Activated CD4-positive, alpha-beta T cell treated with anti-CD3 and anti-CD28 coated beads, Interleukin-2, Interleukin-4, amounts not matched to agents 100 ng/mL and 50 ng/mL, durations not matched to agents 16 hours and 8 hours (primary cell): Measurements from ENCODE around the gene CRADD.
"Not testable (repeated sequence)": the region's sequence is repeated elsewhere in the genome, so short reads cannot be mapped to it uniquely, and the experiment has no call there.

Source experiments
- DNase-seq: peaks from one replicate; pipeline ENCODE4 v3.0.0-alpha.2; 2020; ENCODE audit warnings: low spot score

Gene CRADD

DNA sequence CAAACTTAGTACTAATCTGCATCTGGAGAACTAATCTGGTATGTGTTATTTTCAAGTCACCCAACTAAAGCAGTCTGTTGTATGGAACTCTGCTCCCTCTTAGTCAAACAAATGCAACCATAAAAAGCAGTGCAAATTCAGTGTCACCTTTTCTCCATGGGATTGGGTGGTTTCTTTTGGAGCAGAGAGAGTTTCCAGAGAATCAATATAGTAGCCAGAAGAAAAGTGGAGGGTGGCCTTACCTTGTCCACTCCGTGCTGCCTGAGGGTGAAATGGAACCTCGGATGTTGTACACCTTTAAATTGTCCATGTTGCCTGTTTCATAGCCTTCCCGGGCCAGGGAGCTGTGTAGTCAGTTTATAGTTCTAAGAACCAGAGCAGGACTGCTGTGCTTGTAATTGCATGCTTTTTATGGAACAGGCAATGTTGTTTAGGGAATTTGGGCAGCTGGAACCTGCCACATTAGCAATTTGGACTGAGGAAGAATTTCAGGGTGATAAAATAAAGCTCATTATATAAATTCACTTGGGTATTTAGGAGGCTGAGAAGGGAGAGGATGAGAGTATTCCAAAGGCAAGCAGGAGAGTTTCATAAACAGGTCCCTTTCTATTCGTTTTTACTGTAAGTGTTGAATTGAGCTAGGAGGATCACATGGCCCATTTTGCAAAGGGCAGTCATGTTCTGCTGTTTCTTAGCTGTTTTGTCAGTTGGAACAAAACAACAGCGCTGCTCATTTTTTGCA, 60.5 kb downstream of the CRADD start:
- no peak for DNase-seq

DNA sequence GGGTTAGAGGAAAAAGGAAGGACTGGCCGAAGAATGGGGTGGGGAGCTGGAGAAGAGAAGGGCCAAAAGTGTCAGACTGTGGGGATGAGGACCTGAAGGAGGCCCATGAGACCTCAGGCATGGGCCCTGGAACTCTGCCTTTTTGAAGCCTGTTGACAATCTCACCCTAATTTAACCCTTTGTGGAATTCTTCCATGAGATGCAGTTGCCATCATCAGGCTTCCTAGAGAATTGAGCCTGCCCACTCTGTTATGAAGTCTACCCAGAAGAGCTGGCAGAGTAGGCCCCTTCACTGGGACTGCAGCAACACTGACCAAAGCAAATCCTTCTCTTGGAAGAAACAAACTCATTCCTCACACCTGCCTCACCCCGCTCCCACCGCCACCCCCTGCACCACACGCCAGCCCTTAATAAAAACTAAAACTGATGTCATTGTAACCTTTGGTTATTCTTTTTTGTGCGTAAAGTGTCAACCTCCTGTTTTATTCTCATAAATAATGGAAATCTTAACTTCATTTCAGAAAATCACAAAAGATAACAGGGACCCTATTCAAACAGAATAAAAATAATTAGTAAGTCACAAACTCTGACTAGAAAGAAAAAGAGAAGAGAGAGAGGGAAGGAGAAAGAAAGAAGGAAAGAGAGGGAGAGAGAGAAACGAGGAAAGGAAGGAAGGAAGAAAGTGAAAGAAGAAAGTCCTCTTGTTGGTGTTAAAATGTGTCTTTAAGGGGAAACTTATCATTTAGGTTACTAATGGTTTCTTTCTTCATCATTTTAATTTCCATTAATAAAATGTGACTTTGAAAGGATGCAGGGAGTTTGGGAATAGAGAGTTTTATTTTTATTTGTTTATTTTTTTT, 61.3 kb downstream of the CRADD start:
- no peak for DNase-seq

DNA sequence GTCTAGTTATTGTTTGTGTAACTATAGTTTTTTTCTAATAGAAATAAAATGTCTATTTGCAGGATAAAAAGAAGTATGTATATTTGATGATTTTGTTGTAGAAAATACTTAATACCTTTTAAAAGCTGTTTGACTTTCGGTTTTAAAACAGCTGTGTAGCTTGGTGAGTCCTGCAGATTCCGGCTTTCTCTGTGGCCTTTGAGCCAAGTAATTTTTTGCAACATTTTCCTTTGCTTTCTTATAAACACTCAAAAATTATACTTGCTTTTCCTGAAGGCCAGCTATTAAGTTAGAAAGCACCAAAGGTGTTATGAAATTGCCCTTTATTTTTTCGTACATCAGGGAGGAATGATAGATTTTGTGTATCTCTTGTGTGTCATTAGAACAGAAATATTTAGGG, 63.6 kb downstream of the CRADD start:
- no peak for DNase-seq

DNA sequence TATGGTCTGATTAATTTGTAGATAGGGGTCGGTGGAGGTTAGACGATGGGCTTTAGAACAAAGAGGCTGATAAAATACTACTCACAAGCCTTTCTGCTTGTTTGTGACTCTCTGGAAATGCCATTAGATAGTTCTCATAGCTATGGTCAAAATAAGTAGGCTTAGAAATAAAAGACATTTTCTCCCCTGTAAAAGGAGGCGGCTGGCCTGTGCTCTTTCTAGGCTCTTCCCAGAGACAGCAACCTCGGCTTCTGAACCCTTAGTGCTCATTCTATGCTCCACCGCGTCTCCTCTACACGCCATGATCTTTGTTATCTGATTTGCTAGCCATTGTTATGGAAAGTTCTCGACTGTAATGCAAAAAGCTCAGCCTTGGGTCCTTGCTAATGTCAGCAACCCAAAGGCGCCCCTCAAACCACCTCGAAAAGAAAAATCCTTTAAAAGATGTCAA, 64.5 kb downstream of the CRADD start:
- DNase-seq: no peak

DNA sequence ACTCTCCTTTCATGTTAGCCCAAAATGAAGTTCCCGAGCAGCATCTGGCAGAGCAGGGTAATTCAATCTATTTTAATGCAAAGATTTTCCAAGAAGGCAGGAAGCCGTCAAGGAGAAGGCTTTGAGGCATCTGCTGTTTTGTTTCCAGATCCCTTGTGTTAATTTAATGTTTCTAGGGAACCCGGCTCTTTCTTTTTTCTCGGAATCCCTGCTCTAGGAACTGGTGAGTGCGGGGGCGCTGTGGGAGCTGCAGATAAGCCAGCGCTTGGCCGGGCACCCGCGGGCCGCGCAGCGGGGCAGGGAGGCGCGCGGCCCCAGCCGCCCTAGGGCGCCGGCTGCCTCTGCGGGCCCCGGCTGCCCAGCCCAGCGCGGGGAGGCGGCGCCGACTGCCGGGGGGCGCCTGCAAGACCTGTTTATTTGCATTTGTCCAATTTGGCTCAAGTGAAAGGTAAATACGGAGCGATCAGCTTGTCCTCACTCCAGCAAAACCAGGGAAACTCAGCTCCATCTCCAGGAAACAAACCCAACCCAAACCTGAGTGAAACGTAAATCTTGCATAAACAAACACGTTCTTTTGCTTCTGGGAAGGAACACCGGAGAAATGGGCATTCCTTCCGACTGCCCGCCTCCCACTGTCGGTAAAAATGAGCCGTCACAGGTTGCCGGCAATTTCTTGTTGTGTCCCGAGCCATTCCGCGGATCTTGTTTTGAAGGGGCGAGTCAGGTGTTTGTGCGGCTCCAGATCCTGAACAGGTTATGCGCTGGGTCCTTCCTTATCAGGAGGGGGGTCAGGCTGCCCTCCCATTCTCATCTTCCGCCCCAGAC, 65.1 kb downstream of the CRADD start:
- peak; percentile 52 for DNase-seq

DNA sequence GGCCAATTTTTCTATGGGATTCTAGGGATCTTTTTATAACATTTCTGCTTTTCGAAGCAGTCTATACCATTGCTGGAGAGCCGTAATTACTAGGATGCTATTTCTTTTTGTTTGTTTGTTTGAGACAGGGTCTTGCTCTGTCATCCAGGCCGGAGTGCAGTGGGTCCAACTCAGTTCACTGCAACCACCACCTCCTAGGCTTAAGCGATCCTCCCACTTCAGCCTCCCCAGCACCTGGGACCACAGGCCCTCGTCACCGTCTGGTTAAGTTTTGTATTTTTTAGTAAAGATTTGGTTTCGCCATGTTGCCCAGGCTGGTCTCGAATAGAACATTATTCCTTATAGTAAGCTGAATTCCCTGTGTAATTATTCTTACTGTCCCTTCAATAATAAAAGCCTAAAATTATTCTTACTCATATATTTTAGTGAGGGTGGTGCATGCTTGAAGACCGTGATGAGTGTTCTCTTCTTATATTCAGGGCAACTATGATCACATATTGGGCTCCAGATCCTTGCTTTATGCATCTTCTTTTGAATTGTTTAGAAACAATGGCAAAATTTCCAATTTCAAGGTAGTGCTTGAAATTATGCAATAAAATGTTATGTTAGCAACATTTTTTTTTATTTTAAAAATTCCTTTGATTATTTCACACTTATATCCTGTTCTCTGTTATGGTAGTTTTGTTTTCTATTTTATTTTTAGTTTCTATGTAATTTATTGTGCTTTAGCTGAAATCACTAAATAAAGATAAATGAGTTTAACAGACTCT, 66.2 kb downstream of the CRADD start:
- no peak for DNase-seq

DNA sequence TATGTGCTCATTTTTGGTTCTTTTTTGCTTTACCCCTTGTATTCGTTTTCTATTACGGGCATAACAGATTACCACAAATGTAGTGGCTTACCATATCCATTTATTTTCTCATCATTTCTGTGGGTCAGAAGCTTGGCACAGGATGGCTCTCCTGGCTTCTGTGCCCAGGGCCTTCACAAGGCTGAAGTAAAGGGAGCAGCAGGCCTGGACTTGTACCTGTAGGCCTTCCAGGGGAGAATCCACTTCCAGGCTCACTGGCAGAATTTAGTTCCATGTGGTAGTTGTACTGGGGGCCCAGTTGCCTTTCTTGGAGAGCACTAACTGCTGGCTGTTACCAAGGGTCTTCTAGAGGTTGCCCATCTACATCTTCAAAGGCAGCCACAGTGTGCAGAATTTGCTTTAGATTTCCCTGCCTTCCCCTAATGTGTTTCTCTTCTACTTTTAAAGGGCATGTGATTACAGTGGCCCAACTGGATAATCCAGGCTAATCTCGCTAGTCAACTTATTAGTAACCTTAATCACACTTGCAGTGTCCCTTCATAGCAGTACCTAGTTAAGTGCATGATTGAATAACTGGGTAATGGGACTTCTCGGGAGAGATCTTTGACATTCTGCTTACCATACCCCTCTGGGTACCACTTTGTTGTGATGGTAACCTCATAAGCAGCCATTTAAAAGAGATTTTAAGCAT, 67.0 kb downstream of the CRADD start:
- DNase-seq: no peak

DNA sequence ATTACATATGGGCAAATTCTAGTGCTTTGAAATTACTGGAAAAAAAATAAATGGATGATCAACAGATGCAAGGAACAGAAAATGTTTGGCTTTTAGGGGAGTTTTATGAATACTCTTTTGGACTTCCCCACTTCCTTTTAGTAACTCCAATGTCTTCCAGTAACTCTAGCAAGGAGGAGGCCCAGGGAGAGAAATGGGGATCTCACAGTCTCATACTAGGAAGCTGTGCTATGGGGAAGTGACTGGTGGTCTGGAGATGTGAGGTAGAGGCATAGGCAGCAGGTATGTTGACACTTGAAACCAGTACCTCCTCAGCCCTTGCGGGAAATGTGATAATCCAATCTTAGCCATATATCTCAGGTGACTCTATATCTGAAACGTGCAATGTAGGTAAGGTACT, 68.1 kb downstream of the CRADD start:
- DNase-seq: no peak

DNA sequence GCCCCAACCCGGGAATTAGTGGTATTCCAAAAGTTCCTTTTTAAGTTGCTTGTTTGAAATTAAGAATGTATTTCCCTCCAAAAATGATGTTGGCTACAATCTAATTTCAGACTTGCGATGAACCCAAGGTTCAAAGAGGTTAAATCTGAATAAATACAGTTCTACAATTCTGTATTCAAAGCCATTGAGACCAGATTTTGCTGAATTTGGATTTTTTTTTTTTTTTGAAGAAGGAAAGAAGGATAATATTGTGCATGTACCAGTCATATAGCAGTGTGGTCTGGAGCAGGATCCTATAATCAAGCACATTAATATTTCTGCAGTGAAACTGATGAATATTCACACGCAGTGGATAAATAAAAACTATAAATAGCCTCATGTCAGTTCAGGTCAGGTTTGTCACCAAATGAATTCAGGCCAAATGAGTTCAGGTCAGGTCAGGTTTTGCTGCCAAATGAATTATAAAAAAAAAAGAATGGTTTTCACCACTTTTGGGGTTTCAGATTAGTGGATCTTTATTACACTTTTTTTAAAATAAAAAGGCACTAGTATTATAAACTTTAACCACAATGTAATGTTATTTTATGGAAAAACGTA, 69.5 kb downstream of the CRADD start:
- no peak for DNase-seq

DNA sequence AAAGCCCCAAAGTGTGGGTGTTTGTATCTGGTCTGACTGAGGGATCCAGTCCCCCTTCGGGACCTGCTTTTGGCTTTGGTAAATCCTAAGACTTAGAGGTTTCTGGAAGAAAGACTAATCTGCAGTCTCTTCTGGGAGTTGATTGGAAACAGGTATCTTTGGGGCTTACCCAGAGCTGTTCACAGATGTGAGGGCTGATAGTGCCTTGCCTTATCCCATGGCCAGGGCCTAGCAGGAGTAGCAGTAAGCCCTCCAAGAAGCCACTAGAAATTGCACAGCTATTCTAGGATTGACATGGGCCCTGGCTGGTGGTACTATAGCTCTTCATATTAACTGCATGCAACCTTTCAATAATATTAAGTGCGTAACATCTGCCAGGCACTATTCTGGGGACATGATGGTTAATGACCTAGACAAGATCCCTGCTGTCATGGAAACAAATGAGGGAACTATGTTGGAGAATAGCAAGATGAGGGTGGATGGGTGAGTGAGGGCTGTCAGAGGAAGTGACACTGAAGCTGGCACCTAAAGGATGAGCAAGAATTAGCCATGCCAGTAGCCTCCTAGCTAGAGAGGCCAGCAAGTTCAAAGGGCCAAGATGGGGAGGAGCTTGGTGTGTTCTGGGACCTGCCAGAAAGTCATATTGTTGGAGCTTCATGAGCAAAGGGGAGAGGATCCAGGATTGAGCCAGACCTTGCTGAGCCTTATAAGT, 71.7 kb downstream of the CRADD start:
- no peak for DNase-seq

DNA sequence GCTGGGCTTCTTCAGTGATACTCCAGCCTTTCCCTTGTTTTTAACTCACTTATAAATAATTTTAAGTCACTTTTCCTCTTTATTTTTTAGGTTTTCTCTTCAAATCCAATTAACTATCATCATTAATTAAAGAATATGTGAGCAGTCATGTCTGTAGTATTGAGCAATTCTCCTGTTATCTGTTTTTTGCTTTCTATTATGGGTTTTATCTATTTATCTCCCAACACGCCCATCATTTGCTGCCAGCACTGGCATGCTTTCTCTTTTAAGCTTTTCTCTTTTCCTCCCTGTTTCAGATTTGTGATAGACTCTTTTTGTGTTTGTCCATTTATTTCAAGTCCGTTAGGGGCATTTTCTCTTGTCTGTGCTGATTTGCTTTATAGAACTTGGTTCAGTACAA, 72.3 kb downstream of the CRADD start:
- no peak for DNase-seq

DNA sequence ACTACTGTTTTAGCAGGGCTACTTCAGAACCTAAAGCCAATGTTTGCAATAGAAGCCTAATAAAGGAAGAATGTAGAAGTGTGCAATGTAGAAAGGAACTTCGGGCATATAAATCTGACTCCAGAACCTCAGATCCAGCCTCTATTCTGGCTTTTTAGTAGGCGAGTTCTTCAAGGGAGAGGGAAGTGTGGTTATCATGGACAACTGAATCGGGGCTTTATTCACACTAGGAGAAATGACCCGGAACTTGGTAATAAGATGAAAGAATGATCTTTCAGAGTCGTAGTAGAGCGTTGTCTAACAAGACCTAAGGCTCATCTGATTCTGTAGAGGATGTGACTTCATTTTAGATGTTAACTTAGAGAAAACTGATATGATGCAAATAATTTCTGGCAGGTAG, 72.9 kb downstream of the CRADD start:
- no peak for DNase-seq

DNA sequence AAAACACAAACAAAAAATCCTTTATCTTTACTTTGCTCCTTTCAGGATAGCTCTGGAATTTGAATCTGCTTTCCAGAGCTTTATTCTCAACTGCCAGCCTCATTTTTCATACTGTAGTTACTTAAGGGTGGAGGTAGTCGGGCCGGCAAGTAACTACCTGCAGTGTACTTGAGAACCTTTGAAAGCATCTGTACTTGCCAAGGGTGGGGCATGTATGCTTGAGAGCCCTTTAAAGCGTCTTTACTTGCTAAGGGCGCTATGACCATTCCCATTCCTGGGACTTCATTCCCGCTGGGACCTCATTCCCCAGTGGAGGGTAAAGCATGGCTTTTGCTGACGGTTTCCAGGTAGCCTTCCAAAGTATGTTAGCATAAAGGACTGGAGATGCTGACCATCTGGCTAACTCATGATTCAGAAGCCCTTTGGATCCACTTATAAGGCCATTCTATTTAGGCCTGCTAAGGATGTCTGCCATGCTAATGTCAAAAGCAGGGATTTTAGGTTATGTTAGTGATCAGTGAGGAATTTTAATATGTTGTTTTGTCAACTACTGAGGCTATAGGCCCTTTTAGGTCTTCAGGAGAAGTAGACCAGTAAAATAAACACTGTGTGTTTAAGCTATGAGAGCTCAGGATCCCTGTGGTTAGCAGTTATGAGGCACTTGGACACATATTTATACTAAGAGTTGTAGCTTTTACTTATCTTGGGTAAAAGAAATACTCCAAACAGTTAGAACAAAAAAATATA, 74.9 kb downstream of the CRADD start:
- DNase-seq: no peak

DNA sequence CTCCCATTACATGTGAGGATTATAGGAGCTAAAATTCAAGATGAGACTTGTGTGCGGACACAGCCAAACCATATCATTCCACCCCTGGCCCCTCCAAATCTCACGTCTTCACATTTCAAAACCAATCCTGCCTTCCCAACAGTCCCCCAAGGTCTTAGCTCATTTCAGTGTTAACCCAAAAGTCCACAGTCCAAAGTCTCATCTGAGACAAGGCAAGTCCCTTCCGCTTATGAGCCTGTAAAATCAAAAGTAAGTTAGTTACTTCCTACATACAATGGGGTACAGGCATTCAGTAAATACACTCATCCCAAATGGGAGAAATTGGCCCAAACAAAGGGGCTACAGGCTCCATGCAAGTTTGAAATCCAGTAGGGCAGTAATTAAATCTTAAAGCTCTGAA, 76.1 kb downstream of the CRADD start:
- DNase-seq: no peak

DNA sequence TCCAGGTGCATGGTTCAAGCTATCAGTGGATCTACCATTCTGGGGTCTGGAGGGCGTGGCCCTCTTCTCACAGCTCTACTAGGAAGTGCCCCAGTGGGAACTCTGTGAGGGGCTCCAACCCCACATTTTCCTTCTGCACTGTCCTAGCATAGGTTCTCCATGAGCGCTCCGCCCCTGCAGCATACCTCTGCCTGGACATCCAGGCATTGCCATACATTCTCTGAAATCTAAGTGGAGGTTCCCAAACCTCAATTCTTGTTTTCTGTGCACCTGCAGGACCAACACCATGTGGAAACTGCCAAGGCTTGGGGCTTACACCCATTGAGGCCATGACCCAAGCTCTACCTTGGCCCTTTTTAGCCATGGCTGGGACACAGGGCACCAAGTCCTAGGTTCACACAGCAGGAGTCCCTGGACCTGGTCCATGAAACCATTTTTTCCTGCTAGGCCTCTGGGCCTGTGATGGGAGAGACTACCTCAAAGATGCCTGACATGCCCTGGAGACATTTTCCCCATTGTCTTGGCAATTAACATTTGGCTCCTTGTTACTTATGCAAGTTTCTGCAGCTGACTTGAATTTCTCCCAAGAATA, 76.8 kb downstream of the CRADD start:
- DNase-seq: no peak

DNA sequence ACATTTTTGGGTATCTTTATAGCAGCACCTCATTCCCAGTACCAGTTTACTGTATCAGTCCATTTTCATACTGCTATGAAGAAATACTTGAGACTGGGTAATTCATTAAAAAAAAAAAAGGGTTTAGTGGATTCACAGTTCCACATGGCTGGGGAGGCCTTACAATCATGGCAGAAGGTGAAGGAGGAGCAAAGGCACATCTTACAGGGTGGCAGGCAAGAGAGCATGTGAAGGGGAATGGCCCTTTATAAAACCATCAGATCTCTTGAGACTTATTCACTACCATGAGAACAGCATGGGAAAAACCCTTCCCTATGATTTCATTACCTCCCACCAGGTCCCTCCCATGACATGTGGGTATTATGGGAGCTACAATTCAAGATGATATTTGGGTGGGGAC, 77.7 kb downstream of the CRADD start:
- DNase-seq: not testable (repeated sequence)

DNA sequence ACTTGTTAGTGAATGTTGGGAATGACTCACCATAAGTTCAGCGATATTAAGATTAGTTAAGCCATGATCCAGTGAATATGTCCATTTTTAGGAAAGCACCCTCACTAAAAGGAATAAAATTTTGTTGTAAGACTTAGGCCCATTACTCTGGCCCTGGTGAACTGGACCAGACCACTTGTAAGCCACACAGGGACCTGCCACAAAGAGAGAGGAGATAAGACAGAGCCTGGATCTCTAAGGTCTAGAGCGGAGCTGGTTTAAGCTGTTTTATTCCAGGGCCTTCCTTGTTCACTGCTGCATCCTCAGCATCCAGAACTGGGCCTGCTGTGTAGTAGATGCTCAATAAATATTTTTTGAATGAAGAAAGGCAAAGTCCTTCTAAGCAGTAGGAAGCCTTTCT, 79.1 kb downstream of the CRADD start:
- no peak for DNase-seq

DNA sequence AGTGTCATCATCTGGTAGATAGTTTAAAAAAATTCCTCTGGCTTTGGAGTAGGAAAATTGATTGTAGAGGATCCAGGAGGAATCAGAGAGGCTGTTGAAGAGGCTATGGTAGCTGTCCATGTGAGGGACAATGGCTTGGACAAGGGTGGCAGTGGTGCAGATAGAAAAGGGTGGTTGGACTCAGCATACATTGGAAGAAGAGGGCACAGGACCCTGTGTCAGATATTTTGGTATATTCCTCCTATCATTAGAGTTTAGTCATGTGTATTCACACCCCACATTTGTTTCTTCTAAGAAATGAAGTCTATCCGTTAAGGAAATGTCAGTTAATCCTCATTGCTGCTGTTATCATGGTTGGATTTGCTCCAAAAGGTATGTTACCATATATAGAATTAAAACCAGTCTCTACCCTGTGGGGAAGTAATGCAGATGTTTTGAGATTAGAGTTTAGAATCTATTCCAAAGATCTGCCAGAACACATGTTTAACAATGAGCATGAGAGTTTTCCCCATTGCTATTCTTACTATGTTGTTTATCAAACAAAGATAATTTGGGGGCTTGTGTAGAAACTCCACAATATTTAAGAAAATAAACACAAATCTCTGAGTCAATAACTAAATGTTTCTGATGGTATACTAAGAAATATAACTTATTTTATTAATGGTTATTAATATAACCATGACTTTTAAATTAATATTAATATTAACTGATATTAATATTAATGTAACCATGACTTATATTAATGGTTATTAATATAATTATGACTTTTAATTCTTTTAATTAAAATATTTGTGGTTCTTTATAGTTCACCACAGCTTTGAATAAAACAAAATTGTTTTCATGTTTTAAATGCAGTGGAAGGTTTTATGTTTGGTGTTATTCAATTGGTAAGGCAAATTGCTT, 80.9 kb downstream of the CRADD start:
- DNase-seq: no peak
